Muscle layer of duodenum (tissue), 2 donors: ENCODE measurements around the gene COLEC11.
"Not testable (repeated sequence)": the region's sequence is repeated elsewhere in the genome, so short reads cannot be mapped to it uniquely, and the experiment has no call there.

Experiments used
- H3K27ac ChIP-seq: one replicate; pipeline ENCODE4 v1.7.0; 2013; ENCODE audit warnings: mild to moderate bottlenecking, low read length
- H3K27me3 ChIP-seq: one replicate; pipeline ENCODE4 v1.7.0; 2013; ENCODE audit warnings: low read depth, mild to moderate bottlenecking, control low read depth, low read length
- H3K36me3 ChIP-seq, 2 donors: one replicate each; pipeline ENCODE4 v1.7.0; 2013; ENCODE audit warnings: low read length in 2 of 2, control low read depth in 1 of 2, mild to moderate bottlenecking in 1 of 2; ENCODE audit not compliant: insufficient read depth in 2 of 2, control insufficient read depth in 1 of 2
- H3K4me1 ChIP-seq, 2 donors: one replicate each; pipeline ENCODE4 v1.7.0; 2013; ENCODE audit warnings: low read length in 2 of 2, mild to moderate bottlenecking in 2 of 2, control low read depth in 1 of 2, moderate library complexity in 1 of 2; ENCODE audit not compliant: insufficient read depth in 2 of 2, control insufficient read depth in 1 of 2
- H3K4me3 ChIP-seq, 2 donors: one replicate each; pipeline ENCODE4 v1.7.0; 2013; ENCODE audit warnings: low read length in 2 of 2, low read depth in 1 of 2, mild to moderate bottlenecking in 1 of 2
- H3K9me3 ChIP-seq, 2 donors: one replicate each; pipeline ENCODE4 v1.7.0; 2013; ENCODE audit warnings: low read length in 2 of 2, control low read depth in 1 of 2, mild to moderate bottlenecking in 1 of 2; ENCODE audit not compliant: control insufficient read depth in 1 of 2
- donor health status: healthy.

The COLEC11 gene

DNA sequence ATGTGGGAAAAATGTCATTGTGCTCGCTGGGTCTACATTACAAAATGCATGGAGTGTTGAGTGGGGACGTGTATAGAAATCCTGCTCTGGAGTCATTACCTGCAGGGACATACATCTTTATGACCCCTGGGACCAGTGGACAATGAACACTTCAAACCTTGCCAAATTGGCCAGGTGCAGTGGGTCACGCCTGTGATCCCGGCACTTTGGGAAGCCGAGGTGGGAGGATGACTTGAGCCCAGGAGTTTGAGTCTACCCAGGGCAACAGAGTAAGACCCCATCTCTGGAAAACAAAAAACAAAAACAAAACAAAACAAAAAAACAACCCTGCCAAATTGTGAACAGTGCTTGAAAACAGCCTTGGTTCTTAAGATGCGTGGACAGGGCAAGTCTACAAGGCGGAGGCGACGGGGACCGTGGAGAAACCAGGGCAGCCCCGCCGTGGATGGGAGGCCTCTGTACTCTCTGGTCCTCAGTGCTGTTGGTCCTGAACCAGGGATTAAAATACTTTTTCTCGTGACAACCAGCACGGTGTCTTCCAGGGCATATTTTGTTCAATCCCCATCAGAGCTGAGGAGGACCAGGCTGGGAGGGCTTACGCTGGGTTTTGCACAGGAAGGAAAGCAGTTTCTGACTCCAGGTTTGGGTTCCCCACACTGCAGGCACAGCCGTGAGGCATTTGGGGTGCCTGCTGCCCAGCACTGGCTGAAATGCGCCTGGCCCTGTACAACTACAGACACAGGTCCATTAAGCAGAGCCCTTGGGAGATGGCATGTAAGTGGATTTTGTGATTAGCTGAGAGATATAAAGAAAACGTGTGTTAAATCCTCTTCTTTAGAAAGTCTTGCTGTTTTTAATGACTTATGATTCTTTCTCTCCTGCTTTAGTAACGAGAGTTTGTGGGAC lies 13.7 kb downstream of the COLEC11 start:
- H3K4me3 ChIP-seq = no peak overlapping the region
- no peaks in the 10 kb centered on the region for H3K27me3 ChIP-seq
- H3K4me1 ChIP-seq = peaks cover 0 to 8% of the 10 kb centered on the region in 2 donors
- no peak overlapping the region for H3K27ac ChIP-seq
- no peaks in the 10 kb centered on the region for H3K36me3 ChIP-seq
- no peaks in the 10 kb centered on the region for H3K9me3 ChIP-seq

DNA sequence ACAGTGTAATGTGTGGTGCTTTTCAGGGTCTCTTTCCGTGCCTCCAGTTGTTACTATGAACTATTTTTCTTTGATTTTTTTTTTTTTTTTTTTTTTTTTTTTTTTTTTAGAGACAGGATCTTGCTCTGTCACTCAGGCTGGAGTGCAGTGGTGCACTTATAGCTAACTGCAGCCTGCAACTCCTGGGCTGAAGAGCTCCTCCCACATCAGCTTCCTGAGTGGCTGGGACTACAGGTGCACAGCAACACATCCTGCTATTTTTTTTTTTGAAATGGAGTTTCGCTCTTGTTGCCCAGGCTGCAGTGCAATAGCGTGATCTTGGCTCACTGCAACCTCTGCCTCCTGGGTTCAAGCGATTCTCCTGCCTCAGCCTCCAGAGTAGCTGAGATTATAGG lies 14.4 kb downstream of the COLEC11 start:
- H3K4me3 ChIP-seq, H3K27me3 ChIP-seq, H3K9me3 ChIP-seq, H3K27ac ChIP-seq, H3K4me1 ChIP-seq, H3K36me3 ChIP-seq: not testable (repeated sequence)

DNA sequence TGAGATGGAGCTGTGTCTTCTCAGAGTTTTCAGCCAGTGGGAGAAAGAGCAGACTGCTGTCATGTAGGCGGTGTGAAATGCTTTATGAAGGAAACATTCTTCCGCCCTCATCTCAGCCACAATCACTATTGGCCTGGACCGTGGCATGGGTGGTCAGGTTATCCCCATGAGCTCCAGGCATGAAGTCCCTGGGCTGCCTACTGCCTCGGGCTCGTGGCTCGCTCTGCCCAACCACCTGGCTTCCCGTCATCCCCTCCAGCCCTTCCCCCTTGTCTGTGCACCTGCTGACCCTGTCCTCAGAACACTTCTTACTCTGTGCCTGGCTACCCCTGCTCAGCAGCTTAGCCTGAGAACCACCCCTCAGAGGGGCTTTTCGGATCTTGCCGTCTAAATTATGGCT lies 15.5 kb downstream of the COLEC11 start:
- Histone ChIP-seq H3K9me3 (no peaks in the 10 kb centered on the region), H3K27me3 (no peaks in the 10 kb centered on the region), H3K36me3 (no peaks in the 10 kb centered on the region), H3K27ac (no peak overlapping the region), H3K4me1 (peaks cover 0 to 4% of the 10 kb centered on the region in 2 donors), H3K4me3 (no peak overlapping the region)

DNA sequence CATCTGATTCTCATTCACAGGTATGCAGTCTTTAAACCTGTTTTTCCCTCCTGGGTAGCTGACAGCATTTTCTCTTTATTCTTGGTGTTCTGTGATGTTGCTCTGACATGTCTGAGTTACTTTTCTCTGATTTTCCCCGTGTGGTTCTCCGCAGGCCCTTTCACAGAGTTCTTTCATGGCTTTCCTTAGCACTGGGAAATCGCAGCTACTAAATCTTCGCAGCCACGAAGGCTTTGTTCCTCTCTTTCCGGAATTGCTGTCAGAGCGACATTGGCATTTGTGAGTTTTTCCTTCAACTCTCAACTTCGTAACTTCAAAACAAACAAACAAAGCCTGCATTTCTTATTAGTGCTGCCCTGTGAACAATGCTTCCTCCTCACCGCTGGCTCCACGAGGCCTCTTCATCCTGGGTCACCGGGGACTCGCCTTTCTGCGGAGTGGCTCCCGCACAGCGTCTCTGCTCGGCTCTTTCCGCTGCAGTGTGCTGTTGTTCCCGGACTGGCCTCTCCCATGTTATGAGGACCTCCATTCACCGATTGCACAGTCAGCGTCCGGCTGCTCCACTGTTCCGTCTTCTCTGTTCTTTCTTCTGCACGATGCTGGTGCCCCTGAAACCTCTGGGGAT lies 16.1 kb downstream of the COLEC11 start:
- Histone ChIP-seq H3K36me3 (no peaks in the 10 kb centered on the region), H3K4me3 (no peak overlapping the region), H3K27ac (no peak overlapping the region), H3K9me3 (no peaks in the 10 kb centered on the region), H3K4me1 (no peaks in the 10 kb centered on the region), H3K27me3 (no peaks in the 10 kb centered on the region)

DNA sequence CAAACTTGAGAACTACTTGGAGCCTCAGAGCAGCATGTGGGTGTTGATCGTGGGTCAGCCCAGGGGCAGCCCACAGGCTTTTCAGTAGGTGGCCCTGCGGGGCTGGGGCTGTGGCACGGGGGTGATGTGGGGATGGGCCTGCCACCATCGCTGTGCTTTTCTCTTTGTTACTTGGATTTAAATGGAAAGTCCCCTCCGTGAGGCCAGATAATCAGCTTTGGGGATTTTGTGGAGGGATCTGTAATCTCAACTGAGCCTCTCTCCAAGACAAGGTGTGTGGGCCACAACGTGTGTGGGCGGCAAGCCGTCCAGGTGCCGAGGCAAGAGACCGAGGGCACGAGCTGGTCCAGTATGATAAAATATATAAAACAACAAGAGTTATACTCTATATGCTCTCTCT lies 16.7 kb downstream of the COLEC11 start:
- Histone ChIP-seq H3K4me1 (no peaks in the 10 kb centered on the region), H3K4me3 (no peak overlapping the region), H3K27ac (no peak overlapping the region), H3K36me3 (no peaks in the 10 kb centered on the region), H3K9me3 (no peaks in the 10 kb centered on the region), H3K27me3 (no peaks in the 10 kb centered on the region)

DNA sequence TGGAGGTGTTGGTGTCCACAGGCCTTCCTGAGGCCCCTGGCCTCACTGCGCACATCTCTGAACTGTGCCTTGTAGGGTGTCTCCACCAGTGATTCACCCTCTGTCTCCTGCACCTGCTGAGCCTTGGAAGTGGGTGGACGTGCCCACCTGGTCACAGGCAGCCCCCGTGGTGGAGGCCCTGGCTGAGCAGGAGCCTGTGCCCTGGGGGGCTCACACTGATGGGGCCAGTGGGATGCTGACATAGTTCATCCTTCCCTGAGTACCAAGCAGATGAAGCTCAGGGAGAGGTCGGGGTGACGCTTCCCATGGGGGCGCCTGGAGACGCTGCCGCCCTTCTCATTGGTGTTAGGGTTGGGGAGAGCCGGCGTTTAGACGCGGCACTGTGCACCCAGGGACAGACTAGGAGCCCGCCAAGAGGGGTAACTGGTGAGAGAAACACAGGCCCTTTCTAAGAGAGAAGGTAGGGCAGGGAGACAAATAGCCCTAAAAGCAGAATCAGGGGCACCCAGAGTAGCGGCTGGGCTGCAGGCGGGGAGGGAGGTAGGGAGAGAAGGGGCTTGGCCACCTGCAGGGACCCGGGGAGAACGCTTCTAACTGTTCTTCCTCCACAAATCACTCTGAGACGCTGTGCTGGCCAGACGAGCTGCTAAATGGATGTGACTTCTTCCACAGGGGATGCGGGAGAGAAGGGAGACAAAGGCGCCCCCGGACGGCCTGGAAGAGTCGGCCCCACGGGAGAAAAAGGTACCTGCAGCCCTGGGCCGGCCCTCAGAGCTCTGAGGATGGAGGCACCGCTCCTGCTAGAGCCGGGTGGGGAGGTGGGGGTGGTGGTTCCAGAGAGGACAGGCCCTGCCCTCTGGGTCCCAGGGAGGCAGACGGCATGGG lies 18.0 kb downstream of the COLEC11 start:
- Histone ChIP-seq H3K27ac (no peak overlapping the region), H3K4me3 (no peak overlapping the region), H3K4me1 (no peaks in the 10 kb centered on the region), H3K9me3 (no peaks in the 10 kb centered on the region), H3K27me3 (no peaks in the 10 kb centered on the region), H3K36me3 (no peaks in the 10 kb centered on the region)

DNA sequence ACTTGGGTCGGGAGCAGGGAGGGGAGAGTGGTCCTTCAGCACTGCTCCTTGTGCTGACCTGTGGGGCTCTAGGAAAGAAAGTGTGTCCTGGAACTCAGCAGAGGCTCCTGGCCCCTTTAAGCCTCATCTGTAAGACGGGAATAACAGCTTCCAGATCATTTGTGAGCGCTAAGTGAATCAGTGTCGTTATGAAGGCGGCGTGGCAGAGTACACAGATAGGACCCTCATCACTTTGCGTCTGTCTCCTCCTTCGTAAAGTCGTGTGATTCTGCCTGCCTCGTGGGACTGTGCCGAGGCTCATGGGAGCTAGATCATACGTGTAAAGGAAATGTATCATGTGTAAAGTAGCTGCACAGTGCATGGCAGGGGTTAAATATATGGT lies 18.6 kb downstream of the COLEC11 start:
- Histone ChIP-seq H3K36me3 (no peaks in the 10 kb centered on the region), H3K27ac (no peak overlapping the region), H3K4me3 (no peak overlapping the region), H3K4me1 (no peaks in the 10 kb centered on the region), H3K9me3 (no peaks in the 10 kb centered on the region), H3K27me3 (no peaks in the 10 kb centered on the region)

DNA sequence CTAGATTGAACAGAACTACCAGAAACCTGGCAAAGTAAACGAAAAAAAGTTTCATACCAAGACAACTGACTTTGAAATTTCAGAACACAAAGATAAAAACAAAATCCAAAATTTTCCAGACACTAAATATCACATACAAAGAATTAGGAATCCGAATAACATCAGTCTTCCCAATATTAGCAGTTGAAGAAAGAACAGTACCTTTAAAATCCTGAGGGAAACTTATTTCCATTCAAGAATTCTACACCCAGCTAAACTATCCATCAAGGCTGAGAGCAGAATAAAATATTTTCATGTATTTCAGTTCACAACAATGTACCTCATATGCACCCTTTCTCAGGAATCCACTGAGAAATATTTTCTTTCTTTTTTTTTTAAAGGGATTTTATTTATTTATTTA lies 19.8 kb downstream of the COLEC11 start:
- not testable (repeated sequence) for H3K27me3 ChIP-seq, H3K27ac ChIP-seq, H3K9me3 ChIP-seq, H3K4me1 ChIP-seq, H3K4me3 ChIP-seq, H3K36me3 ChIP-seq

DNA sequence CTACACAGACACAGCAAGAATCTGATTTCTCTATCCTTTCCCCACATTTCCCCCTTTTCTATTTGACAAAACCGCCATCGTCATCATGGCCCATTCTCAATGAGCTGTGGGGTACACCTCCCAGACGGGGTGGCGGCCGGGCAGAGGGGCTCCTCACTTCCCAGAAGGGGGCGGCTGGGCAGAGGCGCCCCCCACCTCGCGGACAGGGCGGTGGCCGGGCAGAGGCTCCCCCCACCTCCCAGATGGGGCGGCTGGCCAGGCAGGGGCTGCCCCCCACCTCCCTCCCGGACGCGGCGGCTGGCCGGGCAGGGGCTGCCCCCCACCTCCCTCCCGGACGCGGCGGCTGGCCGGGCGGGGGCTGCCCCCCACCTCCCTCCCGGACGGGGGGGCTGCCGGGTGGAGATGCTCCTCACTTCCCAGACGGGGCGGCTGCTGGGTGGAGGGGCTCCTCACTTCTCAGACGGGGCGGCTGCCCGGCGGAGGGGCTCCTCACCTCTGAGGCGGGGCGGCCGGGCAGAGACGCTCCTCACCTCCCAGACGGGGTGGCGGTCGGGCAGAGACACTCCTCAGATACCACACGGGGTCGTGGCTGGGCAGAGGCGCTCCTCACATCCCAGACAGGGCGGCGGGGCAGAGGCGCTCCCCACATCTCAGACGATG lies 20.8 kb downstream of the COLEC11 start:
- not testable (repeated sequence) for H3K4me1 ChIP-seq, H3K9me3 ChIP-seq, H3K27ac ChIP-seq, H3K27me3 ChIP-seq, H3K4me3 ChIP-seq, H3K36me3 ChIP-seq

DNA sequence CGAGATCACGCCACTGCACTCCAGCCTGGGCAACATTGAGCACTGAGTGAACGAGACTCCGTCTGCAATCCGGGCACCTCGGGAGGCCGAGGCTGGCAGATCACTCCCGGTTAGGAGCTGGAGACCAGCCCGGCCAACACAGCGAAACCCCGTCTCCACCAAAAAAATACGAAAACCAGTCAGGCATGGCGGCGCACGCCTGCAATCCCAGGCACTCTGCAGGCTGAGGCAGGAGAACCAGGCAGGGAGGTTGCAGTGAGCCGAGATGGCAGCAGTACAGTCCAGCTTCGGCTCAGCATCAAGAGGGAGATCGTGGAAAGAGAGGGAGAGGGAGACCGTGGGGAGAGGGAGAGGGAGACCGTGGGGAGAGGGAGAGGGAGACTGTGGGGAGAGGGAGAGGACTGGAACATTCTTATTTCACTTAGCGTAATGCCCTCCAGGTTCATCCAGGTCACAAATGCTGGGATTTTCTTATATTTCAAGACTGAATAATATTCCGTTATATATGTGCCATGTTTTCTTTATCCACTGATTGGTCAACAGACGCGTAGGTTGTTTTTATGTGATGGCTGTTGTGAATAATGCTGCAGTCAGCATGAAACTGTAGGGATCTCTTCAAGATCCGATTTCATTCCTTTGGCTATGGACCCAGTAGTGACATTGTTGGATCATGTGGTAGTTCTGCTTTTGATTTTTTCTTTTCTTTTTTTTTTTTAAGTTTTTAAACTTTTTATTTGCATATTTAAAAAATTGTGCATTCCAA lies 21.7 kb downstream of the COLEC11 start:
- H3K36me3 ChIP-seq, H3K4me3 ChIP-seq, H3K9me3 ChIP-seq, H3K27me3 ChIP-seq, H3K4me1 ChIP-seq, H3K27ac ChIP-seq: not testable (repeated sequence)
